Kidney capillary endothelial cell (primary cell): Measurements from ENCODE around the gene CBFA2T2.
"Not testable (repeated sequence)": the region's sequence is repeated elsewhere in the genome, so short reads cannot be mapped to it uniquely, and the experiment has no call there.

ENCODE experiments used
- DNase-seq: peaks from one replicate; pipeline ENCODE4 v3.0.0-alpha.2; 2018; ENCODE audit warnings: low spot score

The CBFA2T2 gene

DNA sequence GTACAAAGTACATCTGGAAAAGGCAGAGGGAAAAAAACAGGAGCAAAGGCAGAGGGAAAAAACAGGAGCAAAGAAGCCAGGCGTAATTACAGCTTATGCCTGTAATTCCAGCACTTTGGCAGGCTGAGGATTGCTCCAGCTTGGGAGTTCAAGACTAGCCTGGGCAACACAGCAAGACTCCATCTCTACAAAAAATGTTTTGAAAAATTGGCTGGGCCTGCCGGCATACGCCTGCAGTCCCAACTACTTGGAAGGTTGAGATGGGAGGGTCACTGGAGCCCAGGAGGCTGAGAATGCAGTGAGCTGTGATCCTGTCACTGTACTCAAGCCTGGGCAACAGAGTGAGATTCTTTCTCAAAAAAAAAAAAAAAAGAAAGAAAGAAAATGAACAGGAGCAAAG is 19.0 kb upstream of the CBFA2T2 start:
- no peak for DNase-seq

DNA sequence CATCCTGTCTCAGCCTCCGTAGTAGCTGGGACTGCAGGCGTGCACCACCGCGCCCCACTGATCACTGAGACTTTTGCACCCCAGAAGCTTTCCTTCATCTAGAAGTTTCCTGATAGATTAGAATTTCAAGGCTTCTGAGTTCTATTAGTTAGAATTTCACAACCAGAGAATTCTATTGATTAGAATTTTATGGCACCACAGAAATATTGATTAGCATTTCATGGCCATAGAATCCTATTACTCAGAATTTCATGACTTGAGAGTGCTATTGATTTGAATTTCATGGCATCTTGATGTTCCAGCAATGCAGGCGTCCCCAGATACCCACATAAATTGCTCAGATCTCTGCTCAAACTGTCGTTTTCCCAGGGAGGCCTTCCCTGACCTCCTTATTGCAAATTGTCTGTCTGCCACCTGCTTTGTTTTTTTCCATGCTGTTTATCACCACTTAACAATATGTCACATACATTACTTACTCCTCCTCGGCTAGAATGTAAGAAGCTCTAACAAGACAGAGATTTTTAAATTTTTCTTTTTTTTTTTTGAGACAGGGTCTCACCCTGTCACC is 16.9 kb upstream of the CBFA2T2 start:
- no peak for DNase-seq

DNA sequence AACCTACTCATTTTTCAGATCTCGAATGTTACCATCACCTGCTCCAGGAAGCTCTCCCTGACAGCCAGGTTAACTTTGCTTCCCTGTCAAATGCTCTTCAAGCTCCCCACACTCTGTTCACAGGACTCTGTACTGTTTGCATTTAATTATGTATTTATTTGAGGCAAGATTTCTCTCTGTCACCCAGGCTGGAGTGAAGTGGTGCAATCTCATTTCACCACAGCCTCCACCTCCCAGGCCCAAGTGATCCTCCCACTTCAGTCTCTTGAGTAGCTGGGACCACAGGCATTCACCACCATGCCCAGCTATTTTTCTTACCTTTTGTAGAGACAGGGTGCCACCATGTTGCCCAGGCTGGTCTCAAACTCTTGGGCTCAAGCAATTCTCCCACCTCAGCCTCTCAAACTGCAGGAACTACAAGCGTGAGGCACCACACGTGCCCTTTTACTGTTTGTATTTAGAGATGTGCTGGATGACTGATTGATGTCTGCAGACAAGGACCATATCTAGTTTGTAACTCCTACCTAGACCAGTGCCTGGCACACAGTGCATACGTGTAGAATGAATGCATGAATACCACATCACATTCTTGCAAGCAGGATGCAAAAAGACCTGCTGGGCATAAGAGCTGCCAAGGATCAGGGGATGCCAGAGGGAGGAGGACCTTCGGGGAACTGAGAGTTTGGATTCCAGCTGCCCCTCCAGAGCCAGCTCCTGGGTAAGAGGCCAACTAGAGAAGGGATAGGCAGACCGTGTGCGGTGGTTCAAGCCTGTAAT is 15.6 kb upstream of the CBFA2T2 start:
- DNase-seq: no peak

DNA sequence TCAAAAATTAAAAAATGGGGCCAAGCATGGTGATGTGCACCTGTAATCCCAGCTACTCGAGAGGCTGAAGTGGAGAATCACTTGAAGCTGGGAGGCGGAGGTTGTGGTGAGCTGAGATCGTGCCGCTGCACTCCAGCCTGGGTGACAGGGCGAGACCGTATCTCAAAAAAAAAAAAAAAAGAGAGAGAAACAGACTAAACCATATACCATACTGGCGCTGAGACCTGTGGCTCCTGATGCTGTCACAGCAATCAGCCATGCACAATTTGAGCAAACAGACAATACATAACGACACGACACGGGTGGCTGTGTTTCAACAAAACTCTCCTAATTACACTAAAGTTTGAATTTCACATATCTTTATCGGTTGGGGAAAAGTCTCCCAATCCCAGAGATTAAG is 14.9 kb upstream of the CBFA2T2 start:
- DNase-seq: no peak

DNA sequence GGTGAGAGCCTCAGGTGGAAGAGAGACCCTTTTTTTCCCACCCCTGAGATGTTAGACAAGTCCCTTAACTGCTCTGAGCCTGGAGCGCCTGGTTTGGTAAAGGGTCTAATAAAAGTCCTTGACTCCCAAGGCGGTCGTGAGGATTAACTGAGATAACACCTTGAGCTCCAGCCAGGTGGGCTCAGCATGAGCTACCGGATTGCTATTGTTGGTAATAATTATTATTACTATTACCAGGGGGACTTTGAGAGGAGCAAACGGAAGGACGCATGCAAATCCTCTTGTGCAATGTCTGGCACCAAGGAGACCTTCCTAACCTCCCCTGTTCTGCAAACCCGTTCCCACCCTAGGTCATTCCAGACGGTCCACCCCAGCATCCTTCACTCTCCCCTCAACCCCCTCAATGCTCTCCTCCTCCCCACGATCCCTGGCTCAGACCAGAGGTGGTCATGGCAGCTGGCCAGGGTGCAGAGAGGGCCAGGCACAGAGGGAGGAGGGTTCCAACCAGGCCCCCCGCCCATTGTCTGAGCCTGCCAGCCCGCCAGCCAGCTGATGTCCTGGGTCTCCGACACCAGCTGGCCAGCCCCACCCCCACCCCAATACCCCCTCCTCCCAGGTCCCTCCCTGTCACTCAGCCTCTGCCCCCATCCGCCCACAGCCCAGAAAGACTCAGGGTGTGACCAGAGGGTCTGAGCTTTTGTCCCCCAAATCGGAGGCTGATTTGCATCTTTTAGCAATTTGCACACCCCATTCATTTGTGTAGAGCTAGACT is 14.3 kb upstream of the CBFA2T2 start:
- DNase-seq: no peak

DNA sequence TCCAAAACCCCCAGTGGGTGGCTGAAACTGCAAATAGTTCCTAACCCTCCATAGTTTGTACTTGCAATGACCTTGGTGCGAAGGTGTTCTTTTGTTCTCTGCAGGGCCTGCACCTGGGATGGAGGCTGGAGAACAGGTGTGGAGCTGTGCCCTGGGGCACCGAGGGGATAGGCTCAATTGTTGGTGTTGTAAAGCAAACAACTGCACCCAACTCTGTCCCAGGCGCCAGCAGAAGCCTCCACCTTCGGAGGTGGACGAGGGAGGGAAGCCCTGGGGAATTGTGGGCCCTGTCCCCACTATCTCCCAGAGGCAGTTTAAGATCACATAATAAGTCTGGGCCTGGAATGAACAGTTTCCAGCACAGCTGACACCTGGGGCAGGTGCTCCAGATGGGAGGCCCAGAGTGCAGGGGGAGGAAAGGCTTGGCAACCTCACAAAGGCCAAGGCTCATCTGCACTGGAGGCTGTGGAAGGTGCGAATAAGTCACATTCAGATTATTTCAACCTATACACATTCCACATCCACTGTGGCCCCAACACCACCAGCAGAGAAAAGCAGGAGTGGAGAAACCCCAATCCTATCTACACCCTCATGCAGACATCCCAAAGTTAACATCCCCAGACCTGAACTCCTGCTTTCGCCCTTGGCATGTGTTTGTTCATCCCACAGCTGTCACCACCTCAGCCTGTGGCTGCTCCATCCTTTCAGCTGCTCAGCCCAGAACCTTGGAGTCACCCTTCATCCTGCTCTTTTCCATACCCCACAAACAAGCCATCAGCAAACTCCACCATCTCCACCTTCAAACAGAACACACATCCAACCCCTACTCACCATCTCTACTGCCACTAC is 12.3 kb upstream of the CBFA2T2 start:
- DNase-seq: no peak

DNA sequence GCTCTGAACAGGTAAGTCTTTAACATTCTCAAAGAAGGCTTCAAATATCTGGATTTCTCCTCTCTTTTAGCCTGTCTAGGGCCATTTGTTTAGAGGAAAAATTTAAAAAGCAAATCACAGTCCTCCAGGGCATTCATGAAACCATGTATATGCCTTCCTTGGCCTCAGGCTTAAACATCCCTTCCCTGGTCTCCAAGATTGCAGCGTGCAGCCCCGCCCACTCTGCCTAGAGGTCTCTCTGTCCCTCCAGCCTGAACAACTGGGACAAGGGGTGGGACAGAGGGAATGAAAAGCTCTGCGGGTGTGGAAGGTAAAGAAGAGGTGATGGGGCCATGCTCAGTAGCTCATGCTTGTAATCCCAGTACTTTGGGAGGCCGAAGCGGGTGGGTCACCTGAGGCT is 9.8 kb upstream of the CBFA2T2 start:
- DNase-seq: no peak

DNA sequence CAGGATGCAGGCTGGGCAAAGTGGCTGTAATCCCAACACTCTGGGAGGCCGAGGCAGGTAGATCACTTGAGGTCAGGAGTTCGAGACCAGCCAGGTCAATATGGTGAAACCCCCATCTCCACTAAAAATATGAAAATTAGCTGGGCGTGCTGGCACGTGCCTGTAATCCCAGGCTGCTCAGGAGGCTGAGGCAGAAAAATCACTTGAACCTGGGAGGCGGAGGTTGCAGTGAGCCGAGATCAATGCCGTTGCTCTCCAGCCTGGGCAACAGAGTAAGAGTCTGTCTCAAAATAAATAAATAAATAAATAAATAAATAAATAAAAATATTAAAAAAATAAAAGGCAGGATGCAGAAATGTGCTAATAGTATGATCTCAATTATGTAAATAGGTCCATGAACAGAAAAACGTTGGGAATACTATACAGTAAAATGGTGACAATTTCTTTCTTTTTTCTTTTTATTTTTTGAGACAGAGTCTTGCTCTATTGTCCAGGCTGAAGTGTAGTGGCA is 8.4 kb upstream of the CBFA2T2 start:
- no peak for DNase-seq

DNA sequence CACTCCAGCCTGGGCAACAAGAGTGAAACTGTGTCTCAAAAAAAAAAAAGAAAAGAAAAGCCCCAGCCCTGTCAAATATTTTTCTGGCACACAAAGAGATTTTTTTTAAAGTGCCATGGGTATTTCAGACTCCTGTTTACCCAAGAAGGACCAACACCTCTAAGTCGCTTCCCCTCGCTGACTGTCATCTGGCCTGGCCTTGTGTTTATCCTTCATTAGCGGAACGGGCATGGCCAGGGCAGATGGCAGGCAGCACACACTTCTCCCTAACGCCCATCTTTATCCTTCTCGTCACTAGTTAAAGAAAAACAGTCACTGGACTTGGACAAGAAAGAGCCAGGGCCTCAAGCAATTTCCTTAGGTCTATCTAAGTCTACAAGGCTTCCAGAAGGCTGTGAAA is 7.3 kb upstream of the CBFA2T2 start:
- no peak for DNase-seq

DNA sequence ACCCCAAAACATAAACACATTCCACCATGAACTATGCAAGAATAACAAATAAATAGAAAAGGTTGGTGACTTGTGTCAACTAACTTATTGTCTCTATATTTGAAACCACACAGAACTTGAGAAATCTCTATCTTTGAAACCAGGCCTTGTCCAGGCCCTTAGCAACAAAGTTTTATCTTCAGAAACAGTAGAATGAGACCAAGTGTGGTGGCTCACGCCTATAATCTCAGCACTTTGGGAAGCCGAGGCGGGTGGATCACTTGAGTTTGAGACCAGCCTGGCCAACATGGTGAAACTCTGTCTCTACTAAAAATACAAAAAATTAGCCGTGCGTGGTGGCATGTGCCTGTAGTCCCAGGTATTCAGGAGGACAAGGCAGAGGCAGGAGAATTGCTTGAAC is 6.7 kb upstream of the CBFA2T2 start:
- not testable (repeated sequence) for DNase-seq

DNA sequence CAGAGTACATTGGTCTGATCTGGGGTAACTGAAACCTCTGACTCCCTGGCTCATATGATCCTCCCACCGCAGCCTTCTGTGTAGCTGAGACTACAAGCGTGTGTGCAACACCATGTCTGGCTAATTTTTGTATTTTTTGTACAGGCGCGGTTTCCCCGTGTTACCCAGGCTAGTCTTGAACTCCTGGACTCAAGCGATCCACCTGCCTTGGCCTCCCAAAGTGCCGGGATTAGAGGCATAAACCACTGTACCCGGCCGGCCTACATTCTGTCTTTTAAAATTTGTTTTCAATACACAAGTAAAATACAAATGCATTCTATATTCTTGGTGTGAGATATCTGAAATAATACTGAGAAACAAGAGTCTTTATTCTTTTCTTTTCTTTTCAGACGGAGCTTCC is 1.7 kb upstream of the CBFA2T2 start:
- no peak for DNase-seq

DNA sequence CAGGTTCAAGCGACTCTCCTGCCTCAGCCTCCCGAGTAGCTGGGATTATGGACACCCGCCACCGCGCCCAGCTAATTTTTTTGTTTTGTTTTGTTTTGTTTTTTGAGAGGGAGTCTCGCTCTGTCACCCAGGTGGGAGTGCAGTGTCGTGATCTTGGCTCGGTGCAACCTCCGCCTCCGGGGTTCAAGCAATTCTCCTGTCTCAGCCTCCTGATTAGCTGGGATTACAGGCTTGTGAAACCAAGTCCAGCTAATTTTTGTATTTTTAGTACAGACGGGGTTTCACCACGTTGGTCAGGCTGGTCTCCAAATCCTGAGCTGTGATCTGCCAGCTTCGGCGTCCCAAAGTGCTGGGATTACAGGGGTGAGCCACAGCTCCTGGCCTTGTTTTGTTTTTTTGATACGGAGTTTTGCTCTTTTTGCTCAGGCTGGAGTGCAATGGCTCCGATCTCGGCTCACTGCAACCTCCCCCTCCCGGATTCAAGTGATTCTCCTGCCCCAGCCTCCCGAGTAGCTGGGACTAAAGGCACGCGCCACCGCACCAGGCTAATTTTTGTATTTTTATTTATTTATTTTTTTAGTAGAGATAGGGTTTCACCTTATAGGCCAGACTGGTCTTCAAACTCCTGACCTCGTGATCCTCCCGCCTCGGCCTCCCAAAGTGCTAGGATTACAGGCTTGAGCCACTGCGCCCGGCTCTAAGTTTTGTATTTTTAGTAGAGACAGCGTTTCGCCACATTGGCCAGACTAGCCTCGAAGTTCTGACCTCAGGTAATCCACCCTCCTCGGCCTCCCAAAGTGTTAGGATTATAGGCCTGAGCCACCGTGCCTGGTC is 1.0 kb upstream of the CBFA2T2 start:
- not testable (repeated sequence) for DNase-seq

DNA sequence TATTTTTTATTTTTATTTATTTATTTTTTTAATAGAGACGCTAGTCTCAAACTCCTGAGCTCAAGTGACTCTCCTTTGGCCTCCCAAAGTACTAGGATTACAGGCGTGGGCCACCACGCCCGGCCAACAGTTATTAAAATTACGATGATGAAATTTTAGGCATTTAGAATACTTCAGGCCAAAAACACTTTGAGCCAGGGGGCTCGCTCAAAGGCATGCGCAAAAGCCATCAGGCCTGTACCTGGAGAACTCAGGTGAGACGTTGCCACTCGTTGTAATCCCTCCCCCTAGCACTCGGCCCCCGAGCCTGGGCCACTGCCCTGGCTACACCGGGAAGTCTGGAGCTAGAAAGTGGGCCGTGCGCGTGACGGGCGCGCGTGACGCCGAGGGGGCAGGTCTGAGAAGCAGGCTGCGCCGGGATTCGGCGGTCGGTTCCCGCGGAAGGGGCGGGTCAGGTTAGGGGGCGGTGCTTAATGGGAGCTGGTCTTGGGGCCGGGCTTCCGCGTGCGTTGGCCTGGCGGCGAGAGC is 337 bp upstream of the CBFA2T2 start:
- DNase-seq: peak; percentile 93

DNA sequence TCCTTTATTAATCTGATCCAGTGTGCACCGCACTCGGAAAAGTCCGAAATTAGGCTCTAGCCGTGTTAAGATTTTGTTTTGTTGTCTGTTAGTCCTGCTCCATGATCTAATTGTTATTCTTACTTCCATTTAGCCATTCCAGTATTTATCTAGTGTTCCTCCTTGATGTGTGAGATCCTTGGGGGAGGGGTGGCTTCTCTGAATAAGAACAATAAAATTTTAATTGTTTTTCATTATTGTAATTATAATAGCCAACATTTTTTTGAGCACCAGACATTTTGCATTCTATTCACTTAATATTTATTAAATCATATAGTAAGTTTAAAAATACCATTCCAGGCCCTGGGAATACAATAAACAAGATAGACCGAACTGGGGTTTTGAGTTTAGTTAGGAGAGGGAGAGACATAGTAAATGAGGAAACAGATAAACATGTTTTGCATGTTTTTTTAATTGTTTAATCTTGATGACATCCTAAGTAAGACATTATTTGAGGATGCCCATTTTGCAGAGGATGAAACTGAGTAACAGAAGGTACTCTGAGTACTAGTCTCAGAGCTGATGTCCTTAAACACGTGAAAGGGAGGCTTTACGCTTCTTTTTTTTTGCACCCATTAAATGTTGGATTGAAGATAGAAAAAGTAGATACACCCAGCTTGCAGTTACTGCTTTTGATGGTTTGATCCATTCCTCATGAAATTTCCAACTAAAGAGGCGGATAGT is 1.2 kb downstream of the CBFA2T2 start:
- DNase-seq: no peak

DNA sequence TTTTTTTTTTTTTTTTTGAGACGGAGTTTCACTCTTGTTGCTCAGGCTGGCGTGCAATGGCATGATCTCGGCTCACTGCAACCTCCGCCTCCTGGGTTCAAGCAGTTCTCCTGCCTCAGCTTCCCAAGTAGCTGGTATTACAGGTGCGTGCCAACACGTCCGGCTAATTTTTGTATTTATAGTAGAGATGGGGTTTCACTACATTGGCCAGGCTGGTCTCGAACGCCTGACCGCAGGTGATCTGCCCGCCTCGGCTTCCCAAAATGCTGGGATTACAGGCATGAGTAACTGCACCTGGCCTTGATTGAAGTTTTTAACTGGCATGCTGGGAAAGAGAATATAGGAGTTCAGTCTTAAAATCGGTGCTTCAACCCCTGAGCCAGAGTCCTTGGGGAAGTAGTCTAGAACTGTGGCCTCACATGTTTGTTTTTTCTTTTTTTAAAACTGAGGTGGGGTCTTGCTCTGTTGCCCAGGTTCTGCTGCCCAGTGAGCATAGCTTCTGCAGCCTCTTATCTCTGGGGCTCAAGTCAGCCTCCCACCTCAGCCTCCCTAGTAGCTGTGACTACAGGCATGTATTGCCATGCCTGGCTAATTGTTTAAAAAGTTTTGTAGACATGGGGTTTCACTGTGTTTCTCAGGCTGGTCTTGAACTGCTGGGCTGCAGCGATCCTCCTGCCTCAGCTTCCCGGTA is 3.3 kb downstream of the CBFA2T2 start:
- DNase-seq: no peak

DNA sequence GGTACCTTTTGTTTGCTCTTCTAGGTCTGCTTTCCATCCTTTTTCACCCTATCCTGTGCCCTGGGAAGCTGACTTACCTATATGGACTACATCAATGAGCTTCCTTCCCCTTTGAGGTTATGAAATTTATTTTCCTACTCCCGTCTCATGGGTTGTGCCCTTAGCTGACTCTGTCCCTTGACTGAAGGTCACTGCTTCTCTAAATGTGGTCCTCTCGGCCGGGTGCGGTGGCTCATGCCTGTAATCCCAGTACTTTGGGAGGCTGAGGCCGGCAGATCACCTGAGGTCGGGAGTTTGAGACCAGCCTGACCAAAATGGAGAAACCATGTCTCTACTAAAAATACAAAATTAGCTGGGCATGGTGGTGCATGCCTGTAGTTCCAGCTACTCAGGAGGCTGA is 6.9 kb downstream of the CBFA2T2 start:
- DNase-seq: not testable (repeated sequence)

DNA sequence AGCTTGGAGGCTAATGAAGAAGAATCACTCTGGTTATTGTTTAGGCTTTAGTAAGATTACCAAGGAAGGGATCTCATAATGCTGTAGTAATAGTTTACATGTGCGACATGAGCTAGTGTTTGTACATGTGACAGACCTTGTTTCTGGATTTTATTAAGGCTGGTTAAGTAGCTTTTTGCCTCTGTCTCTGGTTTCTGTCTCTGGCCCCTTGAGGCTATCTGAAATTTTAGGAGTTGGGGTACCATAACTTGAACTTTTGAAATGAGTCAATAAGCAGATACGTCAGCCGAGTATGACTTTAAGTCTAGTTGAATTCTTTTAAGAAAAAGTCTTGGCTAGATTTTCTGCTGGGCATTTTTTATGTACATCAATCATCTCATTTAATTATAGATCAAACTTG is 9.5 kb downstream of the CBFA2T2 start:
- DNase-seq: no peak

DNA sequence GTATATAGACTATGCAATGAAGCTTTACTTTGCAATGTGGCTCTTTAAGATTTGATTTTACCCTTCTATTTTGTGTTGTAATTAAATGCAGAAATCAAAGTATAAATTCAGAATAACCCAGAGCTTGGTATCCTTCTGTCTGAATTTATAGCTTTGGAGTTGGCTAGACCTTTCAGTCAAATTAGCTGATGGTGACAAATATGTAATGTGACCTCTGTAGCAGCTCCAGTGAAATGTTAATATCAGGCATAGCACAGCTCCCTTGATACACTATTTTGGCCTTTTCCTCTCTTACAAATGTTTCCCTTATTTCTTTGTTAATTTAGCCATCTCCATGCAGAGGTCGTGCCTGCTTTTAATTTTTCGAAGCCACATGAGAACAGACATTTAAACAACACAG is 11.1 kb downstream of the CBFA2T2 start:
- no peak for DNase-seq

DNA sequence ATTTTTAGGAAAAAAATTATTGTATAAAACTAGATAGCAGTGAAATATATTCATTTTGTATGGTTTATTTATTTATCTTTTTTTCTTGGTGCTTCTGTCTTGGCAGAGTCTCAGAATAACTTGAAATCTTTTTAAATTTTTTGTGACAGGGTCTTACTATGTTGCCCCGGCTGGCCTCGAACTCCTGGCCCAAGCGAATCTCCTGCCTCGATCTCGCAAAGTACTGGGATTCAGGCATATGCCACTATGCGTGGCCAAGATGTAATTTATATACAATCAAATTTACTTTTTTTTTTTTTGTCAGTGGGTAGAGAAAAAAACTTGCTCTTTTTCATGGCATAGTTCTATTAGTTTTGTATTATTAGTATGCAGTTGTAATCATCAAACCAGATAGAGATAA is 13.7 kb downstream of the CBFA2T2 start:
- no peak for DNase-seq

DNA sequence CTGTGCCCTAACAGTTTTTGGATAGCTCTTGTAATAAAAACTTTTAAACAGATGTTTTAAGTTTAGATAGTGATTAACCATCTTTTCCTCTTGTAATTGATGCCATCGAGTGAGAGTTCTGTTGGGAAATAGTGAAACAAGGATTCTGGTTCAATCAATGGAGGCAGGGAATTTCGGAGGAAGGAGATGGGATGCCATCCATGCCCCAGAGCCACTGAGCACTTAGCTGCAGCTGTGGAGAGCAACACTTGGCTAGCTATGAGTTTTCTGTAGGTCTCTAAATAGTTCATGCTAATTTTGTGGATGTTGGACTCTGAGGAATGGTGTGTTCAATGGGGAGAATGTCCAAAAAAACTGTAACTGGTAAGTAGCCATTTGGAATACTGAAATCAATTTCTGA is 16.7 kb downstream of the CBFA2T2 start:
- no peak for DNase-seq
